SW 1271 (cell line): ENCODE results near the gene ZGPAT.

Experiments used
- DNase-seq, 2 experiments: peaks; one replicate each; lab custom pipeline; 2025; lab: John Stamatoyannopoulos, UW

The ZGPAT gene

GRCh38 chr20:63734946-63735858 lies 27.4 kb downstream of the ZGPAT start:
- no peak for DNase-seq

GRCh38 chr20:63735859-63736718 lies 28.2 kb downstream of the ZGPAT start, which contains the start of gene LIME1:
Gene LIME1, plus strand, starts transcription at chr20:63736664. Its CDS starts 886 bp downstream, at chr20:63737550.
- no peak for DNase-seq

GRCh38 chr20:63736893-63737694 lies 29.3 kb downstream of the ZGPAT start:
- DNase-seq: no peak

DNA sequence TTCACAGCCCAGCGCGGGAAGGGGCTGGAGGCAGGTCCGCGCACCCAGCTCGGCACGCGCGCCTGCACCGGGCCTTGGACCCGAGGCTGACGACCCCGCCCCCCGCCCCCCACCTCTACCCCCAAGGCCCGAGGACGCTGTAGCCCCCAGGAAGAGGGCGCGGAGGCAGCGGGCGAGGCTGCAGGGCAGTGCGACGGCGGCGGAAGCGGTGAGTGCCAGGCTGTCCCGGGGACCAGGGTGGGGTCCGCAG lies 29.8 kb downstream of the ZGPAT start:
- DNase-seq: no peak

GRCh38 chr20:63737945-63738686 lies 30.3 kb downstream of the ZGPAT start:
- no peak for DNase-seq

DNA sequence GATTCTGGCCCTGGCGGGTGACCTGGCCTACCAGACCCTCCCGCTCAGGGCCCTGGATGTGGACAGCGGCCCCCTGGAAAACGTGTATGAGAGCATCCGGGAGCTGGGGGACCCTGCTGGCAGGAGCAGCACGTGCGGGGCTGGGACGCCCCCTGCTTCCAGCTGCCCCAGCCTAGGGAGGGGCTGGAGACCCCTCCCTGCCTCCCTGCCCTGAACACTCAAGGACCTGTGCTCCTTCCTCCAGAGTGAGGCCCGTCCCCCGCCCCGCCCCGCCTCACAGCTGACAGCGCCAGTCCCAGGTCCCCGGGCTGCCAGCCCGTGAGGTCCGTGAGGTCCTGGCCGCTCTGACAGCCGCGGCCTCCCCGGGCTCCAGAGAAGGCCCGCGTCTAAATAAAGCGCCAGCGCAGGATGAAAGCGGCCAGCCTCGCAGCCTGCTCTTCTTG lies 30.9 kb downstream of the ZGPAT start:
- no peak for DNase-seq

DNA sequence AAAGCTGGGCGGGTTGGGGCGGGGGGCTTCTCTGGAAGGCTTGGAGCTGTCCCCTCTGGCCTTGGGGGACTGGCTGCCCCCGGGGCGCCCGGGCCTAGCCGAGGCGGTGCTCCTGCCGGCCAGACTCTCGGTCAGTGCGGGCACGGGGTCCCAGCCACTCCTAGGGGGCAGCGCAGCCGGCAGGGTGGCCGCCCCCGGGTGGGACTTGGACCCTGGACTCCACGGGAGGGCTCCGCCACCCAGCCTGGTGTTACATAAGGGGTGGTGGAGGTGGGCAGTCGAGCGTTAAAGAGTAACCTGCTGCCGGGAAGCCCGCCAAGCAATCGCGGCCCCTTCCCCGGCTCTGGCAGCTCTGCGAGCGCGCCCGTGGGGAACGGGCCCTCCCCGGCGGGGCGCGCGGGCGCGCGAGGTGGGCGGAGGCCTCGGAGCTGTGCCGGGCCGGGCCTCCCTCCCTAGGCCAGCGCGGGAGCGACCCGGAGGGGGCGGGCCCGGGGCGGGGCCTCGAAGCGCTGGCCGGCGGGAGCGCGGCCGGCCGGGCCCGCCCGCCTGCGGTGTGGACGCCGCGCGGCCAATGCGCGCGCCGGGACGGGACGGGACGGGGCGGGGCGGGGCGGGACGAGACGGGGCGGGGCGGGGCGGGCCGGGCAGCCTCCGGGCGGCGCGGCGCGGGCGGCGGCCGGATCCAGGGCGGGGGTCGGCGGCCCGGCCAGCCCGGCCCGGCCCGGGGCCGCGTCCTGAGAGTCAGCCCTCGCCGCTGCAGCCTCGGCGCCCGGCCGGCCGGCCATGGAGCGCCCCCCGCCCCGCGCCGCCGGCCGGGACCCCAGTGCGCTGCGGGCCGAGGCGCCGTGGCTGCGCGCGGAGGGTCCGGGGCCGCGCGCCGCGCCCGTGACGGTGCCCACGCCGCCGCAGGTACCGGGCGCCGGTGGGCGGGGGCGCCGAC lies 31.6 kb downstream of the ZGPAT start, which contains the start of gene SLC2A4RG:
SLC2A4RG (plus strand) TSS at position 647 of the 940 bp plus-strand sequence; CDS start at position 784, 137 bp downstream.
- DNase-seq: peak; percentile 51 to 60

- peak in 1 of 2 experiments; percentile 33 for DNase-seq
These were observed 32.3 kb downstream of the ZGPAT start for GRCh38 chr20:63740070-63740626.

GRCh38 chr20:63740627-63741353 lies 33.0 kb downstream of the ZGPAT start:
- DNase-seq: peak; percentile 46 to 83

DNA sequence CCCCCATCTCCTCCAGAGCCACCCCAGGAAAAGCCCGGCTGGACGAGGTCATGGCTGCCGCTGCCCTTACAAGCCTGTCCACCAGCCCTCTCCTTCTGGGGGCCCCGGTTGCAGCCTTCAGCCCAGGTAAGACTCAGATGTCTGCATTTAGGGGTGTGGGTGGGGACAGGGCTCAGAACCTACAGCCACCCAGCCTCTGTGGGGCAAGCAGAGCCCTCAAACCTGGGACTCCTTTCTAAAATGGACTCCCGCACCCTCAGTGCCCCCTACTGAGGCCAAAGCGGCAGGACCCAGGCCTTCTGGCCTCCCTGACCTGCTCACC lies 33.5 kb downstream of the ZGPAT start:
- no peak for DNase-seq

- no peak for DNase-seq
These were observed 34.0 kb downstream of the ZGPAT start for GRCh38 chr20:63741676-63742380.

- no peak for DNase-seq
These were observed 34.7 kb downstream of the ZGPAT start for GRCh38 chr20:63742381-63743024.

DNA sequence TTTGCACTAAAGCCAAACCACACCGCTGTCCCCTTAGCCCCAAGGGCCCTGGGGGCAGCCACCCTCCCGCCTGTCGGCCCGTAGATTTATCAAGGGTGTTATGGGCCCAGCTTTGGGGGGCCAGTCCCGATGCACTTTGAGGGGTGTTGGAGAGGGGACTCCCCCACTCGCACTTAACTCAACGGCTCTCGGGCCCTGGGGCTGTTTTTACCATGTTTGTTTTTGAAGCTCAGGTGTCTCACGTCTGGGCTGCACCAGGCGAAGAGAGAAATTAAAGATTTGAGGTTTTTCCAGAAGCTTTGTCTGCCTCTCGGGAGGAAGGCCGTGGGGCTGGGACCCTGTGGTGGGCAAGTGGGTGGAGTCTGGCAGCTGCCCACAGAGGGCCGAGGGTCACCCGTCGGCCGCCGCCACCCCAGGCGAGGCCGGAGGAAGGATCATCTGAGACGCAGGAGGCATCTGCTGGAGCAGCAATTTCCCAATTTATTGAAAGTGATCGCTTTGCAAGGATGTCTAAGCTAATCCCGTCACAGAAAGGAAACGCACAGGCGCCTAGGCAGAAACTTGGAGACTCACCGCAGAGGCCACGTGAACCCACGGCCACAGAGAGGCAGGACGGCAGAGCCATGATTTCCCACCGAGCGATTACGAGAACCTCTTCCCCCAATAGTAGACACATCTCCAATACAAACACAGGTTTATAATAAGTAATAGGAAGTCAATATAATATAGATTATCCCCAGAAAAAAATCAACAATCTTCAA lies 35.6 kb downstream of the ZGPAT start:
- DNase-seq: no peak

DNA sequence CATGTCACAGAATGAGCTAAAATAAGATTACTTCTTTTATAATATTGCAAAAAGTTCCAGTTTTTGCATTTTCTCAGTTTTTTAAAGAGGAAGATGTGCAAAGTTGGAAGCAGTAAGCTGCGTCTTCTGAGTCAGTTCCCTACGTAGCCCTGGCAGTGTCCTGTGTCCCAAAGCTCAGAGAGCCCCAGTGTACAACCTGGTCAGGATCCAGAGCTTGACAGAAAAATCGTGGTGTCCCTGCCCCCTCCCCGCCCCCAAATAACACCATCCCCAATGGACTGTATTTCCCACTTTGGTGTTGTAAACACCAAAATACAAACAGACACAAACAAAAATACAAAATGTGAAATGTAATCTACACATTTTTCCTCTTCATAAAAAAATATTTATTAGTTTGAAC lies 36.3 kb downstream of the ZGPAT start:
- no peak for DNase-seq

DNA sequence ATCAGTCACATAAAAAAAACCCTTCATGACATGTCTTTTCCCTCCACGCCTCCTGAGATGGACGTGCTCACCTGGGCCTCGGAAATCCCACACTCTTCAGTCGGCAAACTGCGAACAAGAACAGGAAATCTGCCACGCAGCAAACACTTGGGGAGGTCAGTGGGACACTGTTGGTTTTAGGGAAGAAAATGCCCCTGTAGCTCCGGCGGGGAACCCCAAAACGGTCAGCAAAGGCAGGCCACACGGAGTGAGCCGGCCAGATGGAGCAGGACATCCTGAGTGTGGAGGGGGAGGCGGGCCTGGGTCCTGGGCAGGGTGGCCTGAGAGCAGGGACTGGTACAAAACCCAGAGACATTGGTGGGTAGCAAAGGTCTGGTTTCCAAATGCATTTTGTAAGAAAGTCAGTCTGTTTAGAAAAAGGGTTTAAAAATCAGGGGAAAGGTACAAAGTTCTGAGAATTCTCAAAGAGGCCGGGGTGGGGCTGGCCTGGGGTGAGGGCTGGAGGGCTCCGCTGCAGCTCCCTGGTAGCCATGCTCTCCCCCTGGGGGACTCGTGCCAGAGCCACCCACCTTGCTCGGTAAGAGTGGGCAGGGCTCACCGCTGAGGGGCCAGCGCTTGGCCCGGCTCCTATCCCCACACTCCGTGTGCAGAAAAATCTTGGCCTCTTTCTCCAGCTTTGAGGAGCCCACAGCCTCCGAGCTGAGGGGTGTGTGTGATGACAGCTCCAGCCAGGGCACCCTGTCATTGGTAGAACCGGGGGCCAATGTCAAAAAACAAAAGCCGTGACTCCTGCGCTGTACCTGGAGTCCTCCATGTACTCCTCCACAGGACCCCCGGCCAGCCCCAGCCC lies 37.0 kb downstream of the ZGPAT start:
- DNase-seq: no peak

- no peak for DNase-seq
These were observed 37.6 kb downstream of the ZGPAT start for GRCh38 chr20:63745424-63745805.
